Measurements from ENCODE around the gene A1CF. TPM values are rescaled to one million over a fixed set of nuclear protein-coding genes. Genes with fewer than 3 reads are reported as not detected.

A1CF gene
- total and polyA plus RNA-seq, 2 experiments from 2014 or later: 0.05 TPM; not detected in 1

GRCh38 chr10:50928190-50928552 lies 42.7 kb upstream of the A1CF start:
- Mint-ChIP-seq H3K36me3 (ENCODE audit: low read depth) (peaks cover 11% of the 10 kb centered on the region), H3K27ac (no peak overlapping the region)

More at GRCh38 chr10:50928190-50928552, 42.7 kb upstream of the A1CF start:
- Mint-ChIP-seq H3K4me1 (no peaks in the 10 kb centered on the region), H3K27me3 (ENCODE audit: insufficient read depth, low read depth, poor library complexity) (no peaks in the 10 kb centered on the region), H3K4me3 (no peak overlapping the region), H3K9me3 (peaks cover 19% of the 10 kb centered on the region)
- TF ChIP-seq, protein P1, sequence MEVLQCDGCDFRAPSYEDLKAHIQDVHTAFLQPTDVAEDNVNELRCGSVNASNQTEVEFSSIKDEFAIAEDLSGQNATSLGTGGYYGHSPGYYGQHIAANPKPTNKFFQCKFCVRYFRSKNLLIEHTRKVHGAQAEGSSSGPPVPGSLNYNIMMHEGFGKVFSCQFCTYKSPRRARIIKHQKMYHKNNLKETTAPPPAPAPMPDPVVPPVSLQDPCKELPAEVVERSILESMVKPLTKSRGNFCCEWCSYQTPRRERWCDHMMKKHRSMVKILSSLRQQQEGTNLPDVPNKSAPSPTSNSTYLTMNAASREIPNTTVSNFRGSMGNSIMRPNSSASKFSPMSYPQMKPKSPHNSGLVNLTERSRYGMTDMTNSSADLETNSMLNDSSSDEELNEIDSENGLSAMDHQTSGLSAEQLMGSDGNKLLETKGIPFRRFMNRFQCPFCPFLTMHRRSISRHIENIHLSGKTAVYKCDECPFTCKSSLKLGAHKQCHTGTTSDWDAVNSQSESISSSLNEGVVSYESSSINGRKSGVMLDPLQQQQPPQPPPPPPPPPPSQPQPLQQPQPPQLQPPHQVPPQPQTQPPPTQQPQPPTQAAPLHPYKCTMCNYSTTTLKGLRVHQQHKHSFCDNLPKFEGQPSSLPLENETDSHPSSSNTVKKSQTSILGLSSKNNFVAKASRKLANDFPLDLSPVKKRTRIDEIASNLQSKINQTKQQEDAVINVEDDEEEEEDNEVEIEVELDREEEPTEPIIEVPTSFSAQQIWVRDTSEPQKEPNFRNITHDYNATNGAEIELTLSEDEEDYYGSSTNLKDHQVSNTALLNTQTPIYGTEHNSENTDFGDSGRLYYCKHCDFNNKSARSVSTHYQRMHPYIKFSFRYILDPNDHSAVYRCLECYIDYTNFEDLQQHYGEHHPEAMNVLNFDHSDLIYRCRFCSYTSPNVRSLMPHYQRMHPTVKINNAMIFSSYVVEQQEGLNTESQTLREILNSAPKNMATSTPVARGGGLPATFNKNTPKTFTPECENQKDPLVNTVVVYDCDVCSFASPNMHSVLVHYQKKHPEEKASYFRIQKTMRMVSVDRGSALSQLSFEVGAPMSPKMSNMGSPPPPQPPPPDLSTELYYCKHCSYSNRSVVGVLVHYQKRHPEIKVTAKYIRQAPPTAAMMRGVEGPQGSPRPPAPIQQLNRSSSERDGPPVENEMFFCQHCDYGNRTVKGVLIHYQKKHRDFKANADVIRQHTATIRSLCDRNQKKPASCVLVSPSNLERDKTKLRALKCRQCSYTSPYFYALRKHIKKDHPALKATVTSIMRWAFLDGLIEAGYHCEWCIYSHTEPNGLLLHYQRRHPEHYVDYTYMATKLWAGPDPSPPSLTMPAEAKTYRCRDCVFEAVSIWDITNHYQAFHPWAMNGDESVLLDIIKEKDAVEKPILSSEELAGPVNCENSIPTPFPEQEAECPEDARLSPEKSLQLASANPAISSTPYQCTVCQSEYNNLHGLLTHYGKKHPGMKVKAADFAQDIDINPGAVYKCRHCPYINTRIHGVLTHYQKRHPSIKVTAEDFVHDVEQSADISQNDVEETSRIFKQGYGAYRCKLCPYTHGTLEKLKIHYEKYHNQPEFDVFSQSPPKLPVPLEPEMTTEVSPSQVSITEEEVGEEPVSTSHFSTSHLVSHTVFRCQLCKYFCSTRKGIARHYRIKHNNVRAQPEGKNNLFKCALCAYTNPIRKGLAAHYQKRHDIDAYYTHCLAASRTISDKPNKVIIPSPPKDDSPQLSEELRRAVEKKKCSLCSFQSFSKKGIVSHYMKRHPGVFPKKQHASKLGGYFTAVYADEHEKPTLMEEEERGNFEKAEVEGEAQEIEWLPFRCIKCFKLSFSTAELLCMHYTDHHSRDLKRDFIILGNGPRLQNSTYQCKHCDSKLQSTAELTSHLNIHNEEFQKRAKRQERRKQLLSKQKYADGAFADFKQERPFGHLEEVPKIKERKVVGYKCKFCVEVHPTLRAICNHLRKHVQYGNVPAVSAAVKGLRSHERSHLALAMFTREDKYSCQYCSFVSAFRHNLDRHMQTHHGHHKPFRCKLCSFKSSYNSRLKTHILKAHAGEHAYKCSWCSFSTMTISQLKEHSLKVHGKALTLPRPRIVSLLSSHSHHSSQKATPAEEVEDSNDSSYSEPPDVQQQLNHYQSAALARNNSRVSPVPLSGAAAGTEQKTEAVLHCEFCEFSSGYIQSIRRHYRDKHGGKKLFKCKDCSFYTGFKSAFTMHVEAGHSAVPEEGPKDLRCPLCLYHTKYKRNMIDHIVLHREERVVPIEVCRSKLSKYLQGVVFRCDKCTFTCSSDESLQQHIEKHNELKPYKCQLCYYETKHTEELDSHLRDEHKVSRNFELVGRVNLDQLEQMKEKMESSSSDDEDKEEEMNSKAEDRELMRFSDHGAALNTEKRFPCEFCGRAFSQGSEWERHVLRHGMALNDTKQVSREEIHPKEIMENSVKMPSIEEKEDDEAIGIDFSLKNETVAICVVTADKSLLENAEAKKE (CRISPR knock-in tag; IDR thresholded peaks at IDR 0.05): no peak
- TF ChIP-seq POLR2AphosphoS5 (IDR thresholded peaks at IDR 0.05; ENCODE audit: low read depth): no peak
- TF ChIP-seq JUNB (IDR thresholded peaks at IDR 0.05; ENCODE audit: unreplicated experiment): no peak
- TF ChIP-seq EZH2 (IDR thresholded peaks at IDR 0.05; ENCODE audit: low read depth, unreplicated experiment): no peak
- TF ChIP-seq ZNF114 (CRISPR knock-in tag; IDR thresholded peaks at IDR 0.05): no peak
- TF ChIP-seq NANOG (IDR thresholded peaks at IDR 0.05; ENCODE audit: borderline replicate concordance): no peak
- no peak for TF ChIP-seq ETS1 (IDR thresholded peaks at IDR 0.05)
- TF ChIP-seq ZNF331 (CRISPR knock-in tag; IDR thresholded peaks at IDR 0.05; ENCODE audit: low read depth): no peak
- Histone ChIP-seq H3K4me1 (ENCODE audit: insufficient read depth) (no peaks in the 10 kb centered on the region), H3K4me3 (no peak overlapping the region), H4K20me1 (replicated peaks; ENCODE audit: insufficient read depth) (no peaks in the 10 kb centered on the region), H3F3A (replicated peaks; ENCODE audit: low read depth) (no peaks in the 10 kb centered on the region), H3K27ac (ENCODE audit: low read depth) (no peak overlapping the region), H3K36me3 (ENCODE audit: insufficient read depth) (no peaks in the 10 kb centered on the region), H3K9me2 (ENCODE audit: insufficient read depth) (0 out of 2 replicates have a peak, but pooled peaks cover 4% of the 10 kb centered on the region), H2AFZ (no peak overlapping the region), H3K79me2 (replicated peaks; ENCODE audit: insufficient read depth) (no peaks in the 10 kb centered on the region), H3K27me3 (ENCODE audit: insufficient read depth) (no peaks in the 10 kb centered on the region), H3K4me2 (no peak overlapping the region)
- ATAC-seq (no peak), DNase-seq (ENCODE audit: low spot score) (no peak)
